Activated CD8-positive, alpha-beta memory T cell treated with anti-CD3 and anti-CD28 coated beads, Interleukin-2, amount 50 U/mL, for 4 hours (primary cell): ENCODE data around the gene TRHDE.
"Not testable (repeated sequence)": the region's sequence is repeated elsewhere in the genome, so short reads cannot be mapped to it uniquely, and the experiment has no call there.

Source experiments
- DNase-seq: peaks from one replicate; pipeline ENCODE4 v3.0.0-alpha.2; 2020

TRHDE gene

DNA sequence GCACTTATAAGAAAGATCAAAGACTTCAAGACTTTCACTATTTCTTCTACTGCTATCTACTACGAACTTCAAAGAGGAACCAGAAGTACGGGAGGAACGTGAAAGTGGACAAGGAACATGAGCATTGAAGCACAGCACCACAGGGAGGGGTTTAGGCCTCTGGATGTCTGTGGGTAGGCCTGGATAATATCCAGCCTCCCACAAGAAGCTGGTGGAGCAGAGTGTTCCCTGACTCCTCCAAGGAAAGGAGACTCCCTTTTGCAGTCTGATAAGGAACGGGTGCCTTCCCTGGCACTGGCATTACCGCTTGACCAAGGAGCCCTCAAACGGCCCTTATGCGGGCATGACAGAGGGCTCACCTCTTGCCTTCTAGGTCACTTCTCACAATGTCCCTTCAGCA, 388.0 kb downstream of the TRHDE start:
- not testable (repeated sequence) for DNase-seq

DNA sequence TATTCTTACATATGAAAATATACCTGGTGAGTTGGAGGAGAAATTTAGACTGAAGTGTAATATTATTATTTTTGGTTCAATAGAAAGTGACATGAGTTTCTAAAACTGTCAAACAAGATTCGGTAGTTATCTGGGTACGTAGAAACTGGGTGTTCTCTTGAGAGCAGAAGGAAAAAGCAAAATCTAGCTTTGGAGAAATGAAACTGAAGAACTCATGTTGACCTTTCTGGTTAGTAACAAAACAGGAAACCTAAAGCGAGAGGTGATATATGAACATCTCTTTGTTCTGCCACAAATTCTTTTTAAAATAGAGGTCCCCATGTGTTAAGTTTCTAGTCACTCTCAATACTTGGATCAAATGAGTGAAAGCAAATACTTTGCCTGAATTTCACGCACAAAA, 401.7 kb downstream of the TRHDE start:
- no peak for DNase-seq

- no peak for DNase-seq
These were observed 404.4 kb downstream of the TRHDE start for GRCh38 chr12:72676556-72676955.

DNA sequence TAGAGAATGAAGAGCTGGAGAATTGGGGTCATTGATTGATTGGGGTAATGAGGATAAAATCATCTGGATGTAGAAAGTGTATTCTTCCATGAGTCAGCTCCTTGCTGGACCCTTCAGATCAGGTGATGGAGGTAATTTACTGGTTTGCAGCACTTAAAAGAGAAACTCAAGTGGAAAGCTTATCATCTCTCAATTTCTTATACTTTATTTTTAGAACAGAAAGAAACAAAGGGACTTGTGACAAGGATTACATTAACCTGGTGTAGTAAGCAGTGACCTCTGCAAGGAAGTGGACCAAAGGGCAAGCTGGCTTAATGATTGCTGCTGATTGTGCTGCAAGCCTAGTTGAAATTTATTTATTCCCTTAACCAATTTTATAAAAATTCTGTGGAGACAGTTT, 405.0 kb downstream of the TRHDE start:
- no peak for DNase-seq

- DNase-seq, result no peak
These were observed 405.7 kb downstream of the TRHDE start for GRCh38 chr12:72677846-72678245.

- no peak for DNase-seq
These were observed 407.1 kb downstream of the TRHDE start for GRCh38 chr12:72679147-72679757.

DNA sequence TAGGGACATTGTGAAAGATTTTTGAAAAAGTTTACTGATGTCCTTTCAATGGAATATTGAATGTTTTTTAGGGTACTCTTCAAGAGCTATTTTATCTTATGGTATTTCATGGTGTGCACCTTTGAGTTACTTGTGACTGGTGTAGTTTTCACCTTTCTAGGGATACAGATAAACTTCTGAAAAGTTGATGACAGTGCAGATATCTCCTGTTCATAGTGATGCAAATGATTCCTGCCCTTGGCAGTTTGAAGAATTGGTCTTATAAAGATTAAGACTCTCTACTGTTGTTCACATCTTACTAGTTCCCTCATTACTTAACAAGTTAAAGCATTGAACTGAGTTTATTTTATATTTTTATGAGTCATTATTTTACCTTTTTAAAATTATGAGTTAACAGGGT, 408.9 kb downstream of the TRHDE start:
- no peak for DNase-seq

DNA sequence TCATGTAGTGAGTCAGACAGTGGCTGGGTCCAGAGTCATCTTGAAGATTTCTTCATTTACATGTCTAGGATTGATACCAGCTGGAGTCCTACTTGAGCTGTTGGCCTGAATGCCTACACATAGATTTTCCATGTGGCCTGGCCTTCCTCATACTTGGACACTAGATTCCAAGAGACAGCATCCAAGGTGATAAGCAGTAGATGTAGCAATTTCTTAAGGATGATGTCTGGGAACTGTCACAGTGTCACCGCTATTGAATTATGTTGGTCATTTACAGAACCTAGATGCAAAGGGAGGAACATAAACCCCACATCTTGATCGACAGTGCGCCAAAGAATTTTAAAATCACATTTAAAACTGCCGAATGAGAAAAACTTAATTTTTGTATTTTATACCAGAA, 412.3 kb downstream of the TRHDE start:
- DNase-seq, result no peak

GRCh38 chr12:72692338-72692737, 420.2 kb downstream of the TRHDE start:
- DNase-seq, result no peak

DNA sequence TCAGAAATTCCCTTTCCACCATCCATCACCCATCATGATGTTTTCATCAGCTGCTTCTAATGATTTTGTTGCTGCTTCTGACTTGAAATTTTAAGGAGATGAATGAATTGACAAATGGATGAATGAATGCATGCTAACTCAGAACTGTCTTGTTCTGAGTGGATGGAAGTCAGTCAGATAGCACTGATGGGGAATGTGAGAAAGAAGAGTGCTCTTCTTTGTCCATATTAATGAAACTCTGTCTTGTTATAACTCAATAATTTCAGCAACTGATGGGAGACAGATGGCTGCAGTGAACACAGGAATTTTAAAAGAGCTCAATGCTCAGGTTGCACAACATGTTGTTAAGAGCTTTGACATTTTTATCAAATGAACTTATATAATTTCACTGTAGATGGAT, 422.0 kb downstream of the TRHDE start:
- no peak for DNase-seq

GRCh38 chr12:72699362-72699761, 427.2 kb downstream of the TRHDE start:
- DNase-seq, result no peak

DNA sequence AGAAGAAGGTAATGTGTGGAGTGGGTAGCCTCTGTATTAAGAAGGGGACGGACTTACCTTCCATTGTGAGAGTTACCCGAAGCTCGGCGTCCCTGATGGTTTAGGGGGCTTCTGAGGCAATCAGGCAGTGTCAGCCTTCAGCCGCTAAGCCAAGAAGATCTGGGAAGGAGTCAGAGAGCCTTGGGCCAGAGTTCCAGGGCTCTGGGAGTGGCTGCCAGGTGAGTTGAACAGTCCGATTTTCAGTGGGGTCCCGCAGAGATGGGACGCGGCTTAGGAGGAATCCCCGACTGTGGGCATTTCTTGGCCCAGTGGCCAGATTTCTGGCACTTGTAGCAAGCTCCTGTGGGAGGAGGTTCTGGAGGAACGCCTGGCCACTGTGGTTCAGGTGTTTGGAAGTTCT, 439.9 kb downstream of the TRHDE start:
- not testable (repeated sequence) for DNase-seq

DNA sequence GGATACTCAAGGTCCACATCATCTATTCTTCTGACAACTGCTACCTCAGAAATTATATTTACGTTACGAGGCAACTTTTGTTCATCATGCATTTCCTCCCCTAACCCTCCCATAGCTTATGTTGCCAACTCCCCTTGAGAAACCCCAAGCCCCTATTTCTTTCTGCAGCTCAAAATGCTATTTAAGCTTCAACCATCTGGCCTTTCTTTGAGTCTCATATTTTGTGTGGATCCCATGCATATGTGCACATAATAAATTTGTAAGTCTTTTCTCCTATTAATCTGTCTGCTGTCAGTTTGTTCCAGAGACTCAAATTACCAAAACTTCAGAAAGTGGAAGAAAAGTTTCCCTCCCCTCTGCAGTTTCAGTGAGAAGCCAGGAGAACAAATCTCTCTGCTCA, 444.1 kb downstream of the TRHDE start:
- DNase-seq, result no peak

- DNase-seq, result no peak
These were observed 444.9 kb downstream of the TRHDE start for GRCh38 chr12:72717036-72717435.
